ENCODE measurements around the gene TBC1D4.

TBC1D4 gene

GRCh38 chr13:75478659-75479058 is 3.3 kb downstream of the TBC1D4 start:
- DNase-seq (ENCODE audit: insufficient read length, low spot score) (no peak), FAIRE-seq (no peak)
- no peak for TF ChIP-seq POLR2A (IDR thresholded peaks at IDR 0.05; ENCODE audit: low read depth, low read length)

GRCh38 chr13:75474956-75475355 is 7.0 kb downstream of the TBC1D4 start:
- no peak for FAIRE-seq
- no peak for DNase-seq (ENCODE audit: insufficient read length, low spot score)
- no peak for TF ChIP-seq POLR2A (IDR thresholded peaks at IDR 0.05; ENCODE audit: low read depth, low read length)

GRCh38 chr13:75473468-75473867 is 8.5 kb downstream of the TBC1D4 start:
- DNase-seq (ENCODE audit: insufficient read length, low spot score) (no peak), FAIRE-seq (peak; percentile 11)

GRCh38 chr13:75470676-75471075 is 11.3 kb downstream of the TBC1D4 start:
- no peak for TF ChIP-seq POLR2A (IDR thresholded peaks at IDR 0.05; ENCODE audit: low read depth, low read length)
- no peak for DNase-seq (ENCODE audit: insufficient read length, low spot score)
- no peak for FAIRE-seq

More at GRCh38 chr13:75473468-75473867, 8.5 kb downstream of the TBC1D4 start:
- no peak for TF ChIP-seq POLR2A (IDR thresholded peaks at IDR 0.05; ENCODE audit: low read depth, low read length)

- TF ChIP-seq POLR2A (IDR thresholded peaks at IDR 0.05; ENCODE audit: low read depth, low read length), result no peak
- peak; percentile 36 for FAIRE-seq
- no peak for DNase-seq (ENCODE audit: insufficient read length, low spot score)
These were observed 12.9 kb downstream of the TBC1D4 start for GRCh38 chr13:75469047-75469446.

GRCh38 chr13:75468602-75469001 is 13.4 kb downstream of the TBC1D4 start:
- DNase-seq (ENCODE audit: insufficient read length, low spot score) (no peak), FAIRE-seq (no peak)
- TF ChIP-seq POLR2A (IDR thresholded peaks at IDR 0.05; ENCODE audit: low read depth, low read length), result no peak

- no peak for TF ChIP-seq POLR2A (IDR thresholded peaks at IDR 0.05; ENCODE audit: low read depth, low read length)
- no peak for DNase-seq (ENCODE audit: insufficient read length, low spot score)
- FAIRE-seq, result peak; percentile 76
These were observed 13.9 kb downstream of the TBC1D4 start for GRCh38 chr13:75468098-75468497.

GRCh38 chr13:75467040-75467728 is 14.8 kb downstream of the TBC1D4 start:
- FAIRE-seq (peak; percentile 15), DNase-seq (ENCODE audit: insufficient read length, low spot score) (no peak)
- no peak for TF ChIP-seq POLR2A (IDR thresholded peaks at IDR 0.05; ENCODE audit: low read depth, low read length)

- DNase-seq (ENCODE audit: insufficient read length, low spot score) (no peak), FAIRE-seq (no peak)
- TF ChIP-seq POLR2A (IDR thresholded peaks at IDR 0.05; ENCODE audit: low read depth, low read length), result no peak
These were observed 16.7 kb downstream of the TBC1D4 start for GRCh38 chr13:75465236-75465635.

GRCh38 chr13:75461314-75461713 is 20.7 kb downstream of the TBC1D4 start:
- DNase-seq (ENCODE audit: insufficient read length, low spot score), result no peak
- no peak for TF ChIP-seq POLR2A (IDR thresholded peaks at IDR 0.05; ENCODE audit: low read depth, low read length)
- no peak for FAIRE-seq

GRCh38 chr13:75460644-75461043 is 21.3 kb downstream of the TBC1D4 start:
- DNase-seq (ENCODE audit: insufficient read length, low spot score), result no peak
- FAIRE-seq, result no peak
- no peak for TF ChIP-seq POLR2A (IDR thresholded peaks at IDR 0.05; ENCODE audit: low read depth, low read length)

- DNase-seq (ENCODE audit: insufficient read length, low spot score) (no peak), FAIRE-seq (no peak)
- no peak for TF ChIP-seq POLR2A (IDR thresholded peaks at IDR 0.05; ENCODE audit: low read depth, low read length)
These were observed 23.1 kb downstream of the TBC1D4 start for GRCh38 chr13:75458696-75459422.

- no peak for TF ChIP-seq POLR2A (IDR thresholded peaks at IDR 0.05; ENCODE audit: low read depth, low read length)
- DNase-seq (ENCODE audit: insufficient read length, low spot score) (no peak), FAIRE-seq (no peak)
These were observed 26.0 kb downstream of the TBC1D4 start for GRCh38 chr13:75455962-75456361.

GRCh38 chr13:75454497-75454896 is 27.5 kb downstream of the TBC1D4 start:
- no peak for FAIRE-seq
- no peak for TF ChIP-seq POLR2A (IDR thresholded peaks at IDR 0.05; ENCODE audit: low read depth, low read length)

GRCh38 chr13:75452564-75452963 is 29.4 kb downstream of the TBC1D4 start:
- FAIRE-seq, result peak; percentile 92
- no peak for DNase-seq (ENCODE audit: insufficient read length, low spot score)
- TF ChIP-seq POLR2A (IDR thresholded peaks at IDR 0.05; ENCODE audit: low read depth, low read length), result no peak

More at GRCh38 chr13:75454497-75454896, 27.5 kb downstream of the TBC1D4 start:
- DNase-seq (ENCODE audit: insufficient read length, low spot score), result no peak

Data from H54 (cell line).